Left forelimb (tissue), 1 donor: ENCODE results near the gene CIDEA.
"Not testable (repeated sequence)": the region's sequence is repeated elsewhere in the genome, so short reads cannot be mapped to it uniquely, and the experiment has no call there.

ENCODE experiments used
- DNase-seq: peaks from one replicate; pipeline ENCODE4 v3.0.0-alpha.2; 2018; ENCODE audit warnings: low spot score

Gene CIDEA

GRCh38 chr18:12254136-12254819 is at the start of gene CIDEA:
CIDEA (plus strand) TSS chr18:12254361; CDS start chr18:12254384, 23 bp downstream.
- DNase-seq: no peak

- DNase-seq: not testable (repeated sequence)
Measured at GRCh38 chr18:12208296-12209153, 45.6 kb upstream of the CIDEA start.

GRCh38 chr18:12212308-12212707 is 41.9 kb upstream of the CIDEA start:
- DNase-seq: not testable (repeated sequence)

GRCh38 chr18:12214296-12215005 is 39.7 kb upstream of the CIDEA start:
- not testable (repeated sequence) for DNase-seq

- not testable (repeated sequence) for DNase-seq
Measured at GRCh38 chr18:12216471-12216870, 37.7 kb upstream of the CIDEA start.

GRCh38 chr18:12218603-12219002 is 35.6 kb upstream of the CIDEA start:
- not testable (repeated sequence) for DNase-seq

GRCh38 chr18:12222041-12222440 is 32.1 kb upstream of the CIDEA start:
- DNase-seq: not testable (repeated sequence)

- not testable (repeated sequence) for DNase-seq
Measured at GRCh38 chr18:12223326-12223725, 30.8 kb upstream of the CIDEA start.

GRCh38 chr18:12226807-12227206 is 27.4 kb upstream of the CIDEA start:
- not testable (repeated sequence) for DNase-seq

- DNase-seq: not testable (repeated sequence)
Measured at GRCh38 chr18:12227399-12228186, 26.6 kb upstream of the CIDEA start.

- DNase-seq: not testable (repeated sequence)
Measured at GRCh38 chr18:12228308-12228707, 25.9 kb upstream of the CIDEA start.

GRCh38 chr18:12230561-12230960 is 23.6 kb upstream of the CIDEA start:
- not testable (repeated sequence) for DNase-seq

GRCh38 chr18:12231040-12231882 is 22.9 kb upstream of the CIDEA start:
- no peak for DNase-seq

- no peak for DNase-seq
Measured at GRCh38 chr18:12231986-12232385, 22.2 kb upstream of the CIDEA start.

- no peak for DNase-seq
Measured at GRCh38 chr18:12233378-12233777, 20.8 kb upstream of the CIDEA start.

- no peak for DNase-seq
Measured at GRCh38 chr18:12234451-12235190, 19.5 kb upstream of the CIDEA start.

- DNase-seq: no peak
Measured at GRCh38 chr18:12236141-12236540, 18.0 kb upstream of the CIDEA start.

- DNase-seq: peak; percentile 88
Measured at GRCh38 chr18:12236934-12237832, 17.0 kb upstream of the CIDEA start.

- no peak for DNase-seq
Measured at GRCh38 chr18:12238826-12239225, 15.3 kb upstream of the CIDEA start.
